Left renal pelvis (tissue), 4 donors: ENCODE measurements around the gene TMEM234. TPM values are rescaled to one million over a fixed set of nuclear protein-coding genes. Genes with fewer than 3 reads are reported as not detected.
A peak's percentile ranks its signal among the peaks of the same experiment; 100 is the strongest.

Source experiments
- DNase-seq, 4 donors: peaks; one replicate each; pipeline ENCODE4 v3.0.0-alpha.2; 2013; ENCODE audit warnings: low read depth in 4 of 4, low spot score in 3 of 4
- polyA plus RNA-seq, 4 donors: library from polyadenylated mRNA; unstranded; fragments of 120-200 nt; gene quantifications; one replicate each; pipeline ENCODE4 v1.2.1, GENCODE V29; 2013; ENCODE audit not compliant: insufficient read length in 4 of 4

The TMEM234 gene
- polyA plus RNA-seq, 4 donors = 17.1 to 30.8 (median 24.2) TPM

GRCh38 chr1:32180186-32181060, 41.7 kb downstream of the TMEM234 start:
- peak in 1 of 4 donors; percentile 24 for DNase-seq

GRCh38 chr1:32179443-32180185, 42.5 kb downstream of the TMEM234 start, which contains the start of gene TXLNA:
Gene TXLNA, plus strand, starts transcription at chr1:32179675. Its CDS starts 671 bp downstream, at chr1:32180346.
- peak; percentile 81 to 87 (median 84) for DNase-seq

- DNase-seq = no peak
These were observed 43.0 kb downstream of the TMEM234 start for GRCh38 chr1:32179193-32179442.

- no peak for DNase-seq
These were observed 43.6 kb downstream of the TMEM234 start for GRCh38 chr1:32178380-32179192.

GRCh38 chr1:32172621-32173245, 49.4 kb downstream of the TMEM234 start:
- DNase-seq = no peak

GRCh38 chr1:32170991-32171390, 51.2 kb downstream of the TMEM234 start:
- DNase-seq = no peak

Other genes starting within 250 kb of the TMEM234 start
- gene KHDRBS1, start 208.5 kb downstream of the TMEM234 start, polyA plus RNA-seq = 100 to 1,000 TPM; 234 to 302 (median 251) TPM
- gene TMEM39B, start 149.4 kb downstream of the TMEM234 start, polyA plus RNA-seq = 10 to 100 TPM; 17.9 to 25.0 (median 21.3) TPM
- gene KPNA6, start 114.3 kb downstream of the TMEM234 start, polyA plus RNA-seq = 10 to 100 TPM; 28.3 to 39.6 (median 33.9) TPM
- gene TXLNA, start 42.7 kb downstream of the TMEM234 start, polyA plus RNA-seq = 10 to 100 TPM; 45.2 to 46.7 (median 45.2) TPM
- 10 to 100 TPM; 21.1 to 29.0 (median 25.1) TPM for gene CCDC28B, start 21.8 kb downstream of the TMEM234 start, polyA plus RNA-seq
- gene IQCC, start 16.7 kb downstream of the TMEM234 start, polyA plus RNA-seq = 1 to 10 TPM; 5.6 to 9.8 (median 7.3) TPM
- gene DCDC2B, start 13.3 kb downstream of the TMEM234 start, polyA plus RNA-seq = 1 to 10 TPM in 2 of 4 donors, under 1 TPM in 2; 0.34 to 2.0 (median 0.82) TPM
- 100 to 1,000 TPM; 155 to 187 (median 164) TPM for gene EIF3I, start 54 bp upstream of the TMEM234 start, polyA plus RNA-seq
- gene FAM167B, start 24.9 kb upstream of the TMEM234 start, polyA plus RNA-seq = 10 to 100 TPM in 2 of 4 donors, 1 to 10 TPM in 2; 3.8 to 12.9 (median 9.8) TPM
- gene LCK, start 28.9 kb upstream of the TMEM234 start, polyA plus RNA-seq = 1 to 10 TPM; 1.3 to 7.4 (median 4.5) TPM
- 100 to 1,000 TPM in 3 of 4 donors, 10 to 100 TPM in 1; 77.5 to 201 (median 189) TPM for gene HDAC1, start 69.7 kb upstream of the TMEM234 start, polyA plus RNA-seq
- gene MARCKSL1, start 113.9 kb upstream of the TMEM234 start, polyA plus RNA-seq = 100 to 1,000 TPM; 388 to 468 (median 433) TPM
- gene FAM229A, start 140.1 kb upstream of the TMEM234 start, polyA plus RNA-seq = 10 to 100 TPM in 1 of 4 donors, 1 to 10 TPM in 3; 2.5 to 11.8 (median 4.9) TPM
- 1 to 10 TPM; 1.5 to 6.2 (median 2.6) TPM for gene TSSK3, start 140.2 kb upstream of the TMEM234 start, polyA plus RNA-seq
- gene BSDC1, start 172.1 kb upstream of the TMEM234 start, polyA plus RNA-seq = 10 to 100 TPM; 57.3 to 65.8 (median 60.2) TPM
- 1 to 10 TPM in 3 of 4 donors, under 1 TPM in 1; 0.34 to 2.0 (median 1.2) TPM for gene ZBTB8B, start 242.7 kb upstream of the TMEM234 start, polyA plus RNA-seq